Activated CD8-positive, alpha-beta memory T cell treated with anti-CD3 and anti-CD28 coated beads, Interleukin-2, amount 50 U/mL, for 24 hours (primary cell): ENCODE data around the gene RBCK1.

Experiments used
- DNase-seq: peaks from one replicate; pipeline ENCODE4 v3.0.0-alpha.2; 2020; ENCODE audit errors: extremely low read depth

The RBCK1 gene

GRCh38 chr20:399182-399707, 8.9 kb upstream of the RBCK1 start:
- no peak for DNase-seq

- no peak for DNase-seq
Measured at GRCh38 chr20:400128-400453, 8.0 kb upstream of the RBCK1 start.

GRCh38 chr20:400454-401275, 7.4 kb upstream of the RBCK1 start:
- no peak for DNase-seq

- DNase-seq = no peak
Measured at GRCh38 chr20:401682-402495, 6.2 kb upstream of the RBCK1 start.

- DNase-seq = no peak
Measured at GRCh38 chr20:402496-402885, 5.6 kb upstream of the RBCK1 start.

- DNase-seq = no peak
Measured at GRCh38 chr20:402898-403581, 5.1 kb upstream of the RBCK1 start.

GRCh38 chr20:403582-403957, 4.5 kb upstream of the RBCK1 start:
- no peak for DNase-seq

- no peak for DNase-seq
Measured at GRCh38 chr20:404088-404487, 4.0 kb upstream of the RBCK1 start.

- no peak for DNase-seq
Measured at GRCh38 chr20:406200-407132, 1.6 kb upstream of the RBCK1 start.

GRCh38 chr20:407133-407952, 756 bp upstream of the RBCK1 start:
- no peak for DNase-seq

GRCh38 chr20:408843-409696, 971 bp downstream of the RBCK1 start:
- DNase-seq = no peak

- DNase-seq = no peak
Measured at GRCh38 chr20:409697-410559, 1.8 kb downstream of the RBCK1 start.

GRCh38 chr20:412081-412480, 4.0 kb downstream of the RBCK1 start:
- DNase-seq = no peak

GRCh38 chr20:414161-414560, 6.1 kb downstream of the RBCK1 start:
- DNase-seq = no peak

- DNase-seq = no peak
Measured at GRCh38 chr20:415820-416322, 7.8 kb downstream of the RBCK1 start.

- no peak for DNase-seq
Measured at GRCh38 chr20:416950-417800, 9.1 kb downstream of the RBCK1 start.

- DNase-seq = no peak
Measured at GRCh38 chr20:417801-418342, 9.8 kb downstream of the RBCK1 start.
